ENCODE data around the gene ZDHHC16.
"Not testable (repeated sequence)": the region's sequence is repeated elsewhere in the genome, so short reads cannot be mapped to it uniquely, and the experiment has no call there.

ZDHHC16 gene

GRCh38 chr10:97445722-97446639 is at the start of gene ZDHHC16, which contains the start of gene EXOSC1:
Gene ZDHHC16, plus strand, starts transcription at chr10:97446175. Its CDS starts 5,501 bp downstream, at chr10:97451676.
Gene EXOSC1, minus strand, starts transcription at chr10:97446006. Its CDS starts 21 bp downstream, at chr10:97445985.
- DNase-seq: peak; percentile 76 to 88

GRCh38 chr10:97399843-97400545 is 46.0 kb upstream of the ZDHHC16 start:
- no peak for DNase-seq

GRCh38 chr10:97400665-97401454 is 45.1 kb upstream of the ZDHHC16 start, which contains the start of gene RRP12:
Gene RRP12, minus strand, starts transcription at chr10:97401340. Its CDS starts 109 bp downstream, at chr10:97401231.
- DNase-seq: peak; percentile 76 to 90

- DNase-seq: no peak
Measured at GRCh38 chr10:97401455-97401919, 44.5 kb upstream of the ZDHHC16 start.

GRCh38 chr10:97404044-97404443 is 41.9 kb upstream of the ZDHHC16 start:
- no peak for DNase-seq

GRCh38 chr10:97406064-97406463 is 39.9 kb upstream of the ZDHHC16 start:
- DNase-seq: no peak

GRCh38 chr10:97406483-97406882 is 39.5 kb upstream of the ZDHHC16 start:
- DNase-seq: not testable (repeated sequence)

- DNase-seq: peak; percentile 73 to 75
Measured at GRCh38 chr10:97407211-97407951, 38.6 kb upstream of the ZDHHC16 start.

GRCh38 chr10:97407952-97408248 is 38.1 kb upstream of the ZDHHC16 start:
- no peak for DNase-seq

GRCh38 chr10:97408496-97408992 is 37.4 kb upstream of the ZDHHC16 start:
- no peak for DNase-seq

- no peak for DNase-seq
Measured at GRCh38 chr10:97411406-97411805, 34.6 kb upstream of the ZDHHC16 start.

GRCh38 chr10:97412891-97413304 is 33.1 kb upstream of the ZDHHC16 start:
- no peak for DNase-seq

- DNase-seq: no peak
Measured at GRCh38 chr10:97416565-97416964, 29.4 kb upstream of the ZDHHC16 start.

- DNase-seq: not testable (repeated sequence)
Measured at GRCh38 chr10:97423757-97424098, 22.2 kb upstream of the ZDHHC16 start.

- DNase-seq: peak; percentile 80 to 86
Measured at GRCh38 chr10:97425964-97426775, 19.8 kb upstream of the ZDHHC16 start, which contains the start of gene PGAM1. Gene PGAM1, plus strand, starts transcription at chr10:97426191. Its CDS starts 117 bp downstream, at chr10:97426308.

- no peak for DNase-seq
Measured at GRCh38 chr10:97426776-97427570, 19.0 kb upstream of the ZDHHC16 start.

GRCh38 chr10:97427571-97428179 is 18.3 kb upstream of the ZDHHC16 start:
- no peak for DNase-seq

GRCh38 chr10:97428572-97428981 is 17.4 kb upstream of the ZDHHC16 start:
- DNase-seq: no peak

GRCh38 chr10:97434055-97434454 is 11.9 kb upstream of the ZDHHC16 start:
- no peak for DNase-seq

GRCh38 chr10:97434557-97434956 is 11.4 kb upstream of the ZDHHC16 start:
- DNase-seq: no peak

Data from NCI-H1930 (cell line).